ENCODE data around the gene HLCS. TPM values are rescaled to one million over a fixed set of nuclear protein-coding genes. Genes with fewer than 3 reads are reported as not detected.
A peak's percentile ranks its signal among the peaks of the same experiment; 100 is the strongest.
"Not testable (repeated sequence)": the region's sequence is repeated elsewhere in the genome, so short reads cannot be mapped to it uniquely, and the experiment has no call there.

The HLCS gene
- total and polyA plus RNA-seq, 5 experiments from 2014 or later: 6.2 to 13.4 (median 12.3) TPM

- no peaks in the 10 kb centered on the region for H3K9me3 Mint-ChIP-seq
- H3K4me3 Mint-ChIP-seq: peak overlapping the region; percentile 75 to 90 (median 84)
- POLR2A ChIA-PET: interaction anchor here (0.6 to 2.5 kb wide), 9 partner anchors 8 to 107 kb away, joined by 3 to 24 read pairs (median 6); partner anchors contain the start of gene RIPPLY3
- no peak for ATAC-seq
- DNase-seq: no peak
- peak overlapping the region; percentile 66 to 94 (median 92) for H3K27ac Mint-ChIP-seq
- H3K36me3 Mint-ChIP-seq: peaks cover 5 to 16% (median 6%) of the 10 kb centered on the region in 3 donors
- no peaks in the 10 kb centered on the region for H3K27me3 Mint-ChIP-seq
- peaks cover 10 to 19% (median 15%) of the 10 kb centered on the region in 4 donors for H3K4me1 Mint-ChIP-seq
Measured at GRCh38 chr21:36964827-36965719, 1.4 kb downstream of the HLCS start.

DNA sequence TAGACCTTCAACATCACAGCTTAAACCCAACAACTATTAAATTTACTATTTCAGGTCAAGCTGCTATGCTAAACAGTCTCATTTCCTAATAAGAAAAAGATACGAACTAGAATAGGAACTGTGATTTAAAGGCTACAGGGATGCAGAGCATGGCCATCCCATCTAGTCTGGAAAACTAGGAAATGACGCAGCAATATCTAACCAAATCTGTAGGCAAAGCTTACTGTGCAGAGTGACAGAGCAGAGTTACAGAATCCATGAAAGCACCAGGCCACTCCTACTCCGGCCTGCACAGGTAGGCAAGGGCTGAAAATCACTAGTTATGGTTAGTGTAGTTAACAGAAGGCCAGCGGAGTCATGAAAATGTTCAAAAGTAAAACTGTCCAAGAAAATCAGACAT lies 2.1 kb downstream of the HLCS start:
- no peak for ATAC-seq
- peaks cover 10 to 19% (median 15%) of the 10 kb centered on the region in 4 donors for H3K4me1 Mint-ChIP-seq
- peaks cover 5 to 16% (median 9%) of the 10 kb centered on the region in 3 donors for H3K36me3 Mint-ChIP-seq
- no peak for DNase-seq
- peak overlapping the region in 2 of 10 donors; percentile 33 to 46 for H3K4me3 Mint-ChIP-seq
- H3K27me3 Mint-ChIP-seq: no peaks in the 10 kb centered on the region
- H3K27ac Mint-ChIP-seq: no peak overlapping the region
- POLR2A ChIA-PET: interaction anchor here (0.6 kb wide), 1 partner anchor 9 kb away, joined by 5 read pairs; no protein-coding TSS in a partner anchor
- no peaks in the 10 kb centered on the region for H3K9me3 Mint-ChIP-seq

- H3K27ac Mint-ChIP-seq: no peak overlapping the region
- no peaks in the 10 kb centered on the region for H3K9me3 Mint-ChIP-seq
- peaks cover 5 to 22% (median 10%) of the 10 kb centered on the region in 3 donors for H3K36me3 Mint-ChIP-seq
- H3K4me1 Mint-ChIP-seq: peaks cover 10 to 16% (median 14%) of the 10 kb centered on the region in 4 donors
- POLR2A ChIA-PET: no interaction called here
- DNase-seq: no peak
- no peaks in the 10 kb centered on the region for H3K27me3 Mint-ChIP-seq
- H3K4me3 Mint-ChIP-seq: no peak overlapping the region
- no peak for ATAC-seq
Measured at GRCh38 chr21:36962098-36962780, 4.2 kb downstream of the HLCS start.

DNA sequence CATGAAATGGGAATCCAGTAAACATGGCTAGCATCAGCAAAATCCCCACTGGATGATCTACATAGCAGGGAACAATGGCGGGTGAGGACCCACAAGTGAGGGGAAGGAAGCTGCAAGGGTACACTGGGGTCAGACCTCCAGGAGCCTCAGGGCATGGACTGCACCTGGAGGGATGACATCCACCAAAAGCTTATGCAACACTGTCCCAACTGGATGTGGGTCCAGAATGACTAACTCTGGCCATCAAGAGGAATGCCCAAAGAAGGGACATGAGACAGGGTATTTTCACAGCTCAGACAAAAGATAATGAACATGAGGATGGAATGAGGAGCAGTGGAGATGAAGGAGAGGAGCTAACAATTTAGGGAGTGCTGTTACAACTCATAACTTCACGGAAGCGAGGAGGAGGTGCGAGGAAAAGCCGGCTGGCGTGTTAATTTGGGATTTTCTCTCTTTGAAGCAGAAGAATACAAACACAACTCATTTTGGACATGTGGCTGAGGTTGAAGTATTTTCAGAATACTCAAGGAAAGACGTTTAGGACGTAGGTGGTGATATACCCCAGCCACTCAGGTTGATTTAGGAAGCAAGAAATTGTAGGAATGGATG lies 5.7 kb downstream of the HLCS start:
- H3K9me3 Mint-ChIP-seq: no peaks in the 10 kb centered on the region
- ATAC-seq: no peak
- POLR2A ChIA-PET: interaction anchor here (0.7 kb wide), 1 partner anchor 11 kb away, joined by 5 read pairs; no protein-coding TSS in a partner anchor

DNA sequence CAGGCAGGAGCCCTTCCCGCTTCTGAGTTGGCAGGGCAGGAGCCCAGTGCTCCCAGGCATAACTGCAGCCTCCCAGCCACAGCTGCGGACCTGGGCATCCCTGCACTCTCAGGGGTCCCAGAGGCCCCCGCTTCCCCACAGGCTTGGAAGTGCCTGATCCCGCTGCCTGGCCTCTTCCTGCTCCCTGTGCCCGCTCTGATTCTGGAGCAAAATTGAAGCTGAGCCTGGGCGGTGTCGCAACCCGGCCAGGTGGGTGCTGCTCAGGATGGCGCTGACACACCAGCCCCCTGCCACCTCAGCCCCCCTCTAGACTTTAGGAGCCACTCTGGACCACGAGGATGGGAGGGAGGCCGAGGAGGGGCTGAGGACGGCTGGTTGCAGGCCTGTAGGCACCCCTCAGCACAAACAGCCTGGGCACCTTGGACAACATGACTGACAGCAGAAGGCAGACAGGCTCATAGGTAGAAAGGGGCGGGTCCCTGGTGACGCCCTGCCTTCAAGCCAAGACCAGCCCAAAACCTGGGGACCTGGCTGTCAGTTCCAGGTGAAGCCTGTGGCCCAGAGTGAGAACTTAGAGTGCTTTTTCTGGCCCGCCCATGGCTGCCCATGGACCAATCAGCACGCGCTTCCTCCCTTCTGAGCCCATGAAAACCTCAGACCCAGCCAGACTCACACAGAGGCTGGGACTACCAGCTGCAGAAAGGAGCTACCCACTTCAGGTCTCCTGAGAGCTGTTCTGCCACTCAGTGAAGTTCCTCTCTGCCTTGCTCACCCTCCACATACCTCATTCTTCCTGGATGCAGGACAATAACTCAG lies 7.2 kb downstream of the HLCS start:
- Mint-ChIP-seq H3K9me3 (no peaks in the 10 kb centered on the region), H3K4me3 (peak overlapping the region in 1 of 10 donors; percentile 25), H3K36me3 (peaks cover 5 to 36% (median 25%) of the 10 kb centered on the region in 3 donors), H3K27ac (peak overlapping the region in 1 of 10 donors; percentile 6), H3K4me1 (peaks cover 0 to 6% (median 0%) of the 10 kb centered on the region in 4 donors), H3K27me3 (no peaks in the 10 kb centered on the region)
- no peak for DNase-seq
- ATAC-seq: no peak
- POLR2A ChIA-PET: interaction anchor here (0.5 kb wide), 1 partner anchor 85 kb away, joined by 4 read pairs; no protein-coding TSS in a partner anchor

More for the DNA sequence above, 5.7 kb downstream of the HLCS start:
- H3K36me3 Mint-ChIP-seq: peaks cover 5 to 34% (median 21%) of the 10 kb centered on the region in 3 donors
- peak overlapping the region in 1 of 10 donors; percentile 46 for H3K27ac Mint-ChIP-seq
- no peak for DNase-seq
- H3K27me3 Mint-ChIP-seq: no peaks in the 10 kb centered on the region
- peaks cover 10 to 13% (median 10%) of the 10 kb centered on the region in 4 donors for H3K4me1 Mint-ChIP-seq
- H3K4me3 Mint-ChIP-seq: no peak overlapping the region

DNA sequence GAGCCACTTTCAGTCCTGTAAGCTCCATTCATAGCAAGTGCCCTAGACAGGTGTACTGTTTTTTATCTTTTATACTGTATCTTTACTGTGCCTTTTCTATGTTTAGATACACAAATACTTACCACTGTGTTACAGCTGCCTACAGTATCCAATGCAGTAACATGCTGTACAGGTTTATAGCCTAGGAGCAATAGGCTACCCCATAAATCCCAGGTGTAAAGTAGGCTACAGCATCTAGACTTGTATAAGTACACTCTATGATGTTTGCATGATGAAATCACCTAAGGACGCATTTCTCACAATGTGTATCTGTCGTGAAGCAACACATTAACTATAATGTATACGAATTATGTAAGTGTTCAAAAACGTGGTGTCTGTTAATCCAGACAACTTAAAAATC lies 10.7 kb downstream of the HLCS start:
- ATAC-seq (no peak), DNase-seq (no peak)
- Mint-ChIP-seq H3K36me3 (peaks cover 2 to 28% (median 24%) of the 10 kb centered on the region in 3 donors), H3K27me3 (no peaks in the 10 kb centered on the region), H3K27ac (no peak overlapping the region), H3K4me3 (no peak overlapping the region), H3K9me3 (no peaks in the 10 kb centered on the region), H3K4me1 (peaks cover 0 to 4% (median 0%) of the 10 kb centered on the region in 4 donors)
- POLR2A ChIA-PET: interaction anchor here (0.7 kb wide), 1 partner anchor 361 kb away, joined by 3 read pairs; no protein-coding TSS in a partner anchor

DNA sequence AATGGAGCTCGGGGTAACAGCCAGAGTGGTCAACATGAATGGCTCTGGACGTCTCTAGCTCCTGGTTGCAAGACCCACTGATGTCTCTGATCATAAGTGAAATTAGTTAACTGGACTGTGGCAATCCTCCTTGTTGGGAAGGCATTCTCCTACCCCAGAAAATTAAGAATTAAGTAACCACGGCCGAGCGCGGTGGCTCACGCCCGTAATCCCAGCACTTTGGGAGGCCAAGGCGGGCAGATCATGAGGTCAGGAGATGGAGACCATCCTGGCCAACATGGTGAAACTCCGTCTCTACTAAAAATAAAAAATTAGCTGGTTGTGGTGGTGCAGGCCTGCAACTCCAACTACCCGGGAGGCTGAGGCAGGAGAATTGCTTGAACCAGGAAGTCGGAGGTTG lies 14.1 kb downstream of the HLCS start:
- H3K4me3 Mint-ChIP-seq, H3K27me3 Mint-ChIP-seq, H3K4me1 Mint-ChIP-seq, H3K9me3 Mint-ChIP-seq, H3K27ac Mint-ChIP-seq, ATAC-seq, DNase-seq: not testable (repeated sequence)
- POLR2A ChIA-PET: interaction anchor here (1.8 kb wide), 1 partner anchor 13 kb away, joined by 6 read pairs; the partner anchor contains the start of gene HLCS
- H3K36me3 Mint-ChIP-seq: peaks cover 10 to 35% (median 35%) of the 10 kb centered on the region in 3 donors

GRCh38 chr21:36949171-36950141 lies 17.0 kb downstream of the HLCS start:
- DNase-seq: no peak
- Mint-ChIP-seq H3K9me3 (peaks cover 0 to 3% (median 0%) of the 10 kb centered on the region in 9 donors), H3K27ac (no peak overlapping the region), H3K4me1 (peaks cover 0 to 4% (median 0%) of the 10 kb centered on the region in 4 donors), H3K4me3 (no peak overlapping the region), H3K27me3 (no peaks in the 10 kb centered on the region), H3K36me3 (peaks cover 10 to 39% (median 20%) of the 10 kb centered on the region in 3 donors)
- POLR2A ChIA-PET: no interaction called here
- no peak for ATAC-seq

- H3K27ac Mint-ChIP-seq: no peak overlapping the region
- peaks cover 10 to 39% (median 20%) of the 10 kb centered on the region in 3 donors for H3K36me3 Mint-ChIP-seq
- no peaks in the 10 kb centered on the region for H3K27me3 Mint-ChIP-seq
- H3K9me3 Mint-ChIP-seq: peaks cover 0 to 3% (median 0%) of the 10 kb centered on the region in 9 donors
- peaks cover 0 to 4% (median 0%) of the 10 kb centered on the region in 4 donors for H3K4me1 Mint-ChIP-seq
- POLR2A ChIA-PET: interaction anchor here (0.7 kb wide), 1 partner anchor 71 kb away, joined by 5 read pairs; no protein-coding TSS in a partner anchor
- ATAC-seq (no peak), DNase-seq (no peak)
- H3K4me3 Mint-ChIP-seq: no peak overlapping the region
Measured at GRCh38 chr21:36948686-36949085, 17.8 kb downstream of the HLCS start.

GRCh38 chr21:36946949-36947356 lies 19.5 kb downstream of the HLCS start:
- Mint-ChIP-seq H3K36me3 (peaks cover 10 to 45% (median 23%) of the 10 kb centered on the region in 3 donors), H3K4me1 (peaks cover 0 to 4% (median under 1%) of the 10 kb centered on the region in 4 donors), H3K27ac (peak overlapping the region in 1 of 10 donors; percentile 9), H3K4me3 (no peak overlapping the region), H3K27me3 (no peaks in the 10 kb centered on the region), H3K9me3 (peaks cover 0 to 3% (median 0%) of the 10 kb centered on the region in 9 donors)
- DNase-seq: no peak
- no peak for ATAC-seq
- POLR2A ChIA-PET: no interaction called here
